OCI-LY3 (cell line): ENCODE data around the gene TRMU.
"Not testable (repeated sequence)": the region's sequence is repeated elsewhere in the genome, so short reads cannot be mapped to it uniquely, and the experiment has no call there.

Source experiments
- EZH2phosphoT487 ChIP-seq: fragments of 200-600 bp; shearing (Covaris generic); IDR thresholded peaks from 2 replicates; pipeline ENCODE4 v1.6.1; 2018; ENCODE audit warnings: antibody characterized with exemption, mixed run types, low read depth
- TF ChIP-seq, protein P1 (sequence below): fragments of 200-600, 300-600 bp; sonication (generic); IDR thresholded peaks from 2 replicates; pipeline ENCODE4 v1.5.1; 2014; ENCODE audit warnings: antibody characterized with exemption, low read length, low read depth

DNA sequence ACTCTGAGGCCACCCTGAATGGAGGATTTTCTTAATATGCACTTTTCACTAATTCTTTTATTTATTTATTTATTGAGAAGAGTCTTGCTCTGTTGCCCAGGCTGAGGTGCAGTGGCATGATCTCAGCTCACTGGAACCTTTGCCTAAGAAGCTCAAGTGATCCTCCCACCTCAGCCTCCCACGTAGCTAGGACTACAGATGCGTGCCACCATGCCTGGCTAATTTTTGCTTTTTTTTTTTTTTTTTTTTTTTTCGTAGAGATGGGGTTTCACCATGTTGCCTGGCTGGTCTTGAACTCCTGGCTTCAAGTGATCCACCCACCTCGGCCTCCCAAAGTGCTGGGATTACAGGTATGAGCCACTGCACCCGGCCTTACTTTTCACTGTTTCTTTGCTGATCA is 61.5 kb downstream of the TRMU start:
- TF ChIP-seq, protein P1, sequence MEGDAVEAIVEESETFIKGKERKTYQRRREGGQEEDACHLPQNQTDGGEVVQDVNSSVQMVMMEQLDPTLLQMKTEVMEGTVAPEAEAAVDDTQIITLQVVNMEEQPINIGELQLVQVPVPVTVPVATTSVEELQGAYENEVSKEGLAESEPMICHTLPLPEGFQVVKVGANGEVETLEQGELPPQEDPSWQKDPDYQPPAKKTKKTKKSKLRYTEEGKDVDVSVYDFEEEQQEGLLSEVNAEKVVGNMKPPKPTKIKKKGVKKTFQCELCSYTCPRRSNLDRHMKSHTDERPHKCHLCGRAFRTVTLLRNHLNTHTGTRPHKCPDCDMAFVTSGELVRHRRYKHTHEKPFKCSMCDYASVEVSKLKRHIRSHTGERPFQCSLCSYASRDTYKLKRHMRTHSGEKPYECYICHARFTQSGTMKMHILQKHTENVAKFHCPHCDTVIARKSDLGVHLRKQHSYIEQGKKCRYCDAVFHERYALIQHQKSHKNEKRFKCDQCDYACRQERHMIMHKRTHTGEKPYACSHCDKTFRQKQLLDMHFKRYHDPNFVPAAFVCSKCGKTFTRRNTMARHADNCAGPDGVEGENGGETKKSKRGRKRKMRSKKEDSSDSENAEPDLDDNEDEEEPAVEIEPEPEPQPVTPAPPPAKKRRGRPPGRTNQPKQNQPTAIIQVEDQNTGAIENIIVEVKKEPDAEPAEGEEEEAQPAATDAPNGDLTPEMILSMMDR: not testable (repeated sequence)
- TF ChIP-seq EZH2phosphoT487: not testable (repeated sequence)
